ENCODE data around the gene COG7. TPM values are rescaled to one million over a fixed set of nuclear protein-coding genes. Genes with fewer than 3 reads are reported as not detected.

Gene COG7
- total and polyA plus RNA-seq, 2 of the 13 experiments (the other 11 are each of a cell fraction or from before 2014, with no cell fraction given) = 12.6 to 54.5 TPM

DNA sequence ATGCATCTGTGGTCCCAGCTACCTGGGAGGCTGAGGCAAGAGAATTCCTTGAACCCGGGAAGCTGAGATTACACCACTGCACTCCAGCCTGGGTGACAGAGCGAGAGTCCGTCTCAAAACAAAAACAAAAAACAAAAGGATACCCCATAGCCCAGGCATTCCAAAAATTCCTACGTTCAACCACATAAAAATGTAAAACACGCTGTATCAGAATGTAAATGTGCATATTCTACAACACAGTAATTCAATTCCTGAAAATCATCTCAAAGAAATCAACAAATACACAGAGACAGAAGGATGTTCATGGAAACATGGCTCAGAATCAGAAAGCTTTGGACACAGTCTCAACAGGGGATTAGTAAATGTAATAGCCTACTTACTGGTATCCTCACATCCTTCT, 33.0 kb downstream of the COG7 start:
- in situ Hi-C loops (cut with HindIII; ENCODE audit: extremely low pct_ligation_motif_present, low pct_unique_long_range_greater_than_20kb) (no loop called here), intact Hi-C loops (cut with micrococcal nuclease; ENCODE audit: unreplicated experiment) (no loop called here)
- no peak for ATAC-seq
- H2AFZ ChIP-seq (ENCODE audit: low read length) = no peak overlapping the region
- POLR2A ChIA-PET = no interaction called here
- TF ChIP-seq PHF21A (CRISPR knock-in tag; IDR thresholded peaks at IDR 0.05) (no peak), SIX1 (CRISPR knock-in tag; IDR thresholded peaks at IDR 0.05; ENCODE audit: borderline replicate concordance) (no peak)
- CTCF ChIA-PET (ENCODE audit: low intra/inter-chr PET ratio, low total read pairs) = no interaction called here
- peaks cover 9% of the 10 kb centered on the region for H3K4me1 ChIP-seq (ENCODE audit: insufficient read depth, low read length)
- H3K79me2 ChIP-seq (ENCODE audit: insufficient read depth, low read length) = no peaks in the 10 kb centered on the region
- H3K27me3 ChIP-seq (ENCODE audit: control insufficient read depth in 1 of 2, insufficient read depth in 2 of 2, low read length in 2 of 2) = no peaks in the 10 kb centered on the region
- BruUV-seq (replicated peaks) = no TSS peak
- H3K27ac ChIP-seq (ENCODE audit: extremely low read length, insufficient read depth, low read length) = no peak overlapping the region
- H3K9ac ChIP-seq (ENCODE audit: insufficient read depth, low read depth, low read length) = no peak overlapping the region
- FAIRE-seq = no peak
- no peak overlapping the region for H3K4me2 ChIP-seq (ENCODE audit: low read depth, low read length)
- H3K9me3 ChIP-seq (ENCODE audit: low read length) = no peaks in the 10 kb centered on the region
- H4K20me1 ChIP-seq (ENCODE audit: insufficient read depth, low read length) = no peaks in the 10 kb centered on the region
- 97% methylated on average over 5 of the region's 5 CpGs for WGBS (ENCODE audit: low lambda C conversion rate)
- no peak overlapping the region for H3K4me3 ChIP-seq (replicated peaks in 1 of 3; ENCODE audit: insufficient read depth in 1 of 3, low read depth in 2 of 3, low read length in 3 of 3)
- no peak for DNase-seq (ENCODE audit: low spot score)
- peaks cover 9 to 33% of the 10 kb centered on the region in 2 experiments; a peak in 4 of 5 replicates for H3K36me3 ChIP-seq (replicated peaks in 1 of 2; ENCODE audit: control insufficient read depth in 1 of 2, insufficient read depth in 2 of 2, low read length in 2 of 2)

GRCh38 chr16:23416816-23417215, 36.2 kb downstream of the COG7 start:
- Histone ChIP-seq H3K9me3 (ENCODE audit: low read length) (no peaks in the 10 kb centered on the region), H3K79me2 (ENCODE audit: insufficient read depth, low read length) (no peaks in the 10 kb centered on the region), H3K4me3 (replicated peaks in 1 of 3; ENCODE audit: insufficient read depth in 1 of 3, low read depth in 2 of 3, low read length in 3 of 3) (no peak overlapping the region), H3K36me3 (replicated peaks in 1 of 2; ENCODE audit: control insufficient read depth in 1 of 2, insufficient read depth in 2 of 2, low read length in 2 of 2) (peaks cover 14 to 46% of the 10 kb centered on the region in 2 experiments; a peak in 4 of 5 replicates), H3K9ac (ENCODE audit: insufficient read depth, low read depth, low read length) (no peak overlapping the region), H2AFZ (ENCODE audit: low read length) (no peak overlapping the region), H3K4me2 (ENCODE audit: low read depth, low read length) (no peak overlapping the region), H4K20me1 (ENCODE audit: insufficient read depth, low read length) (no peaks in the 10 kb centered on the region), H3K27ac (ENCODE audit: extremely low read length, insufficient read depth, low read length) (no peak overlapping the region), H3K4me1 (ENCODE audit: insufficient read depth, low read length) (peaks cover 9% of the 10 kb centered on the region), H3K27me3 (ENCODE audit: control insufficient read depth in 1 of 2, insufficient read depth in 2 of 2, low read length in 2 of 2) (no peaks in the 10 kb centered on the region)
- no TSS peak for BruUV-seq (replicated peaks)
- FAIRE-seq (no peak), DNase-seq (ENCODE audit: low spot score) (no peak), ATAC-seq (no peak)
- 89% methylated on average over 7 of the region's 7 CpGs for WGBS (ENCODE audit: low lambda C conversion rate)
- in situ Hi-C loops (cut with HindIII; ENCODE audit: extremely low pct_ligation_motif_present, low pct_unique_long_range_greater_than_20kb) = no loop called here
- no peak for TF ChIP-seq FOXM1 (CRISPR knock-in tag; IDR thresholded peaks at IDR 0.05)
- 0 out of 2 replicates have a peak, but pooled peaks have one; percentile 2 for TF ChIP-seq ZSCAN25 (CRISPR knock-in tag; IDR thresholded peaks at IDR 0.05)
- no peak for TF ChIP-seq MIER2 (CRISPR knock-in tag; IDR thresholded peaks at IDR 0.05)
- intact Hi-C loops (cut with micrococcal nuclease; ENCODE audit: unreplicated experiment) = no loop called here
- CTCF ChIA-PET (ENCODE audit: low intra/inter-chr PET ratio, low total read pairs) = no interaction called here
- POLR2A ChIA-PET = no interaction called here

Measured in HepG2 (cell line).